ENCODE data around the gene ABHD17C.

- TF ChIP-seq, protein P1, sequence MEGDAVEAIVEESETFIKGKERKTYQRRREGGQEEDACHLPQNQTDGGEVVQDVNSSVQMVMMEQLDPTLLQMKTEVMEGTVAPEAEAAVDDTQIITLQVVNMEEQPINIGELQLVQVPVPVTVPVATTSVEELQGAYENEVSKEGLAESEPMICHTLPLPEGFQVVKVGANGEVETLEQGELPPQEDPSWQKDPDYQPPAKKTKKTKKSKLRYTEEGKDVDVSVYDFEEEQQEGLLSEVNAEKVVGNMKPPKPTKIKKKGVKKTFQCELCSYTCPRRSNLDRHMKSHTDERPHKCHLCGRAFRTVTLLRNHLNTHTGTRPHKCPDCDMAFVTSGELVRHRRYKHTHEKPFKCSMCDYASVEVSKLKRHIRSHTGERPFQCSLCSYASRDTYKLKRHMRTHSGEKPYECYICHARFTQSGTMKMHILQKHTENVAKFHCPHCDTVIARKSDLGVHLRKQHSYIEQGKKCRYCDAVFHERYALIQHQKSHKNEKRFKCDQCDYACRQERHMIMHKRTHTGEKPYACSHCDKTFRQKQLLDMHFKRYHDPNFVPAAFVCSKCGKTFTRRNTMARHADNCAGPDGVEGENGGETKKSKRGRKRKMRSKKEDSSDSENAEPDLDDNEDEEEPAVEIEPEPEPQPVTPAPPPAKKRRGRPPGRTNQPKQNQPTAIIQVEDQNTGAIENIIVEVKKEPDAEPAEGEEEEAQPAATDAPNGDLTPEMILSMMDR (IDR thresholded peaks at IDR 0.05) = no peak
- TF ChIP-seq POLR2A (IDR thresholded peaks at IDR 0.05) (no peak), EP300 (IDR thresholded peaks at IDR 0.05) (no peak)
These were observed 35.8 kb downstream of the ABHD17C start for GRCh38 chr15:80730926-80731325.

All from tibial nerve (tissue), 4 donors.